ENCODE measurements around the gene DCDC1. TPM values are rescaled to one million over a fixed set of nuclear protein-coding genes. Genes with fewer than 3 reads are reported as not detected.
A peak's percentile ranks its signal among the peaks of the same experiment; 100 is the strongest.

Gene DCDC1
- polyA plus RNA-seq, 5 donors, result 1.7 to 3.2 (median 2.6) TPM

- no peak for DNase-seq
Measured at GRCh38 chr11:30908857-30909256, 460.7 kb downstream of the DCDC1 start.

GRCh38 chr11:30908272-30908671 lies 461.3 kb downstream of the DCDC1 start:
- DNase-seq, result no peak

- DNase-seq, result no peak
Measured at GRCh38 chr11:30902929-30903328, 466.6 kb downstream of the DCDC1 start.

GRCh38 chr11:30895046-30895445 lies 474.5 kb downstream of the DCDC1 start:
- DNase-seq, result no peak

GRCh38 chr11:30893318-30893717 lies 476.2 kb downstream of the DCDC1 start:
- no peak for DNase-seq

- DNase-seq, result no peak
Measured at GRCh38 chr11:30889143-30889794, 480.3 kb downstream of the DCDC1 start.

GRCh38 chr11:30879322-30880005 lies 490.1 kb downstream of the DCDC1 start:
- DNase-seq, result peak; percentile 70 to 74

- DNase-seq, result no peak
Measured at GRCh38 chr11:30878400-30878799, 491.1 kb downstream of the DCDC1 start.

GRCh38 chr11:30876663-30877396 lies 492.7 kb downstream of the DCDC1 start:
- peak; percentile 50 to 57 for DNase-seq

- DNase-seq, result peak in 1 of 2 donors; percentile 17
Measured at GRCh38 chr11:30876228-30876627, 493.3 kb downstream of the DCDC1 start.

- DNase-seq, result peak; percentile 65 to 68
Measured at GRCh38 chr11:30875806-30876205, 493.7 kb downstream of the DCDC1 start.

- DNase-seq, result peak; percentile 20 to 43
Measured at GRCh38 chr11:30873924-30874610, 495.5 kb downstream of the DCDC1 start.

- peak; percentile 48 to 52 for DNase-seq
Measured at GRCh38 chr11:30868626-30869081, 500.9 kb downstream of the DCDC1 start.

- no peak for DNase-seq
Measured at GRCh38 chr11:30863209-30863608, 506.3 kb downstream of the DCDC1 start.

- no peak for DNase-seq
Measured at GRCh38 chr11:30861531-30861930, 508.0 kb downstream of the DCDC1 start.

- DNase-seq, result no peak
Measured at GRCh38 chr11:30861064-30861463, 508.5 kb downstream of the DCDC1 start.

GRCh38 chr11:30860146-30860545 lies 509.4 kb downstream of the DCDC1 start:
- DNase-seq, result no peak

- no peak for DNase-seq
Measured at GRCh38 chr11:30859669-30860068, 509.9 kb downstream of the DCDC1 start.

GRCh38 chr11:30855383-30856006 lies 514.0 kb downstream of the DCDC1 start:
- DNase-seq, result no peak

- no peak for DNase-seq
Measured at GRCh38 chr11:30853439-30853838, 516.1 kb downstream of the DCDC1 start.

GRCh38 chr11:30852645-30853044 lies 516.9 kb downstream of the DCDC1 start:
- no peak for DNase-seq

- no peak for DNase-seq
Measured at GRCh38 chr11:30852091-30852490, 517.4 kb downstream of the DCDC1 start.

All from right lung (tissue), 5 donors.